GM23248 (cell line): ENCODE data around the gene STXBP6.

Experiments used
- EZH2 ChIP-seq: fragments of 200-600 bp; sonication (generic); IDR thresholded peaks from 2 replicates; pipeline ENCODE4 v1.6.1; 2018; ENCODE audit warnings: antibody characterized with exemption, mild to moderate bottlenecking; ENCODE audit not compliant: insufficient read depth, poor library complexity, severe bottlenecking
- EZH2phosphoT487 ChIP-seq: fragments of 200-600 bp; sonication (generic); IDR thresholded peaks from 2 replicates; pipeline ENCODE4 v1.6.1; 2018; ENCODE audit warnings: antibody characterized with exemption, moderate library complexity, mild to moderate bottlenecking, low read depth; ENCODE audit not compliant: insufficient read depth

- no peak for TF ChIP-seq EZH2phosphoT487
- TF ChIP-seq EZH2: no peak
Observed at GRCh38 chr14:24817212-24818057, 232.5 kb downstream of the STXBP6 start.
